HG03066 (cell line): ENCODE data around the gene ZFP1.
"Not testable (repeated sequence)": the region's sequence is repeated elsewhere in the genome, so short reads cannot be mapped to it uniquely, and the experiment has no call there.

Experiments used
- ATAC-seq: cut with Tn5 transposase; IDR thresholded peaks from one replicate; pipeline ENCODE4 v1.9.1; 2021; ENCODE audit warnings: low read depth; ENCODE audit not compliant: unreplicated experiment

Gene ZFP1

GRCh38 chr16:75202069-75202590 lies 53.8 kb downstream of the ZFP1 start:
- no peak for ATAC-seq

GRCh38 chr16:75203096-75203495 lies 54.8 kb downstream of the ZFP1 start:
- ATAC-seq: no peak

- ATAC-seq: no peak
These were observed 55.5 kb downstream of the ZFP1 start for GRCh38 chr16:75203667-75204409.

GRCh38 chr16:75204410-75204758 lies 56.1 kb downstream of the ZFP1 start:
- no peak for ATAC-seq

- not testable (repeated sequence) for ATAC-seq
These were observed 56.6 kb downstream of the ZFP1 start for GRCh38 chr16:75204905-75205304.

GRCh38 chr16:75205438-75205837 lies 57.1 kb downstream of the ZFP1 start:
- not testable (repeated sequence) for ATAC-seq

GRCh38 chr16:75205961-75206748 lies 57.8 kb downstream of the ZFP1 start:
- ATAC-seq: not testable (repeated sequence)

GRCh38 chr16:75206749-75207451 lies 58.6 kb downstream of the ZFP1 start, which contains the start of gene CTRB2:
Gene CTRB2, minus strand, starts transcription at chr16:75207161. Its CDS starts 20 bp downstream, at chr16:75207141.
- ATAC-seq: no peak

- no peak for ATAC-seq
These were observed 59.5 kb downstream of the ZFP1 start for GRCh38 chr16:75207831-75208230.

GRCh38 chr16:75208242-75208825 lies 60.0 kb downstream of the ZFP1 start:
- ATAC-seq: no peak

- no peak for ATAC-seq
These were observed 60.7 kb downstream of the ZFP1 start for GRCh38 chr16:75208861-75209505.

- not testable (repeated sequence) for ATAC-seq
These were observed 61.2 kb downstream of the ZFP1 start for GRCh38 chr16:75209514-75209913.

- no peak for ATAC-seq
These were observed 61.6 kb downstream of the ZFP1 start for GRCh38 chr16:75209944-75210343.

GRCh38 chr16:75211286-75211685 lies 63.0 kb downstream of the ZFP1 start:
- ATAC-seq: not testable (repeated sequence)

- ATAC-seq: no peak
These were observed 67.8 kb downstream of the ZFP1 start for GRCh38 chr16:75216127-75216526.

GRCh38 chr16:75216576-75216975 lies 68.3 kb downstream of the ZFP1 start:
- no peak for ATAC-seq

GRCh38 chr16:75217389-75217851 lies 69.1 kb downstream of the ZFP1 start:
- no peak for ATAC-seq

- peak; percentile 63 for ATAC-seq
These were observed 70.1 kb downstream of the ZFP1 start, which contains the start of gene CTRB1 for GRCh38 chr16:75218256-75219076. Gene CTRB1, plus strand, starts transcription at chr16:75218988. Its CDS starts 20 bp downstream, at chr16:75219008.

GRCh38 chr16:75219088-75219487 lies 70.8 kb downstream of the ZFP1 start:
- no peak for ATAC-seq
